ENCODE results near the gene BCAT1. TPM values are rescaled to one million over a fixed set of nuclear protein-coding genes. Genes with fewer than 3 reads are reported as not detected.

BCAT1 gene
- total RNA-seq, 1 experiment from 2014 or later, result 0.74 TPM

DNA sequence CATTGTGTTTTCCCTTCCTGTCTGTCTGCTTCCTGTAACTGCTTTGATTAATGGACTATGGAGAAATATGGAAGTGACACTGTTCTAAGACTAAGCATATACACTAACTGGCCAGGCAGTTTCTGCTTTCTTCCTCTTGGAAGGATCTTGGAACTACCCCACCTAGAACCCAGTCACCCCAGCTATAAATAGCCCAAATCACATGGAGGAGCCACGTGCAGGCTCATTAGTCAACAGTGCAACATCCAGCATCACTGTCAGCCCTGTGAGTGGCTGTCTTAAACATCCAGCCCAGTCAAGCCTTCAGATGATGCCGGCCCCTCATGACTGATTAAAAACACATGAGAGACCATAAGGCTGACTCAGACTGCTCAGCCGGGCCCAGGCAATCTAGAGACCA is 39.2 kb downstream of the BCAT1 start:
- no peak overlapping the region for H2AFZ ChIP-seq (ENCODE audit: low read depth, low read length, poor library complexity, severe bottlenecking)
- intact Hi-C loops (cut with micrococcal nuclease), result no loop called here
- no peak for ATAC-seq
- no peak for DNase-seq (ENCODE audit: low read depth, low spot score)
- no TSS peak for BruUV-seq (replicated peaks)
- no peaks in the 10 kb centered on the region for H3K79me2 ChIP-seq (ENCODE audit: insufficient read depth, low read length)
- ChIA-PET CTCF (no interaction called here), RAD21 (ENCODE audit: low non-redundant PET in 1 of 2, low total read pairs in 2 of 2, uncharacterized antibody in 2 of 2, unreplicated experiment in 2 of 2) (no interaction called here), POLR2A (no interaction called here)
- peaks cover 0 to 4% of the 10 kb centered on the region in 2 experiments; a peak in 1 of 4 replicates for H3K4me1 ChIP-seq (ENCODE audit: control insufficient read depth in 1 of 2, insufficient read depth in 2 of 2, low read length in 2 of 2)
- H4K20me1 ChIP-seq (ENCODE audit: insufficient read depth), result no peaks in the 10 kb centered on the region
- H3K36me3 ChIP-seq (ENCODE audit: control insufficient read depth in 1 of 2, insufficient read depth in 2 of 2, low read length in 2 of 2), result no peaks in the 10 kb centered on the region
- no peak overlapping the region for H3K27ac ChIP-seq (ENCODE audit: low read depth, low read length)
- H3K4me2 ChIP-seq (ENCODE audit: low read length), result no peak overlapping the region
- no peaks in the 10 kb centered on the region for H3K9me3 ChIP-seq (ENCODE audit: control insufficient read depth in 1 of 2, insufficient read depth in 1 of 2, low read depth in 1 of 2, low read length in 2 of 2)
- no peak overlapping the region for H3K4me3 ChIP-seq (replicated peaks in 1 of 2; ENCODE audit: low read depth in 1 of 2, low read length in 2 of 2)
- no peaks in the 10 kb centered on the region for H3K27me3 ChIP-seq (ENCODE audit: insufficient read depth, low read length)
- no peak for TF ChIP-seq POLR2AphosphoS5 (IDR thresholded peaks at IDR 0.05; ENCODE audit: low read depth, low read length)
- no peak for TF ChIP-seq ZNF274 (IDR thresholded peaks at IDR 0.05; ENCODE audit: low read depth, low read length)
- TF ChIP-seq EZH2phosphoT487 (IDR thresholded peaks at IDR 0.05; ENCODE audit: borderline replicate concordance), result no peak
- no peak for TF ChIP-seq JUND (IDR thresholded peaks at IDR 0.05)
- TF ChIP-seq FOSL1 (IDR thresholded peaks at IDR 0.05; ENCODE audit: low read depth), result no peak
- no peak for TF ChIP-seq CBX3 (IDR thresholded peaks at IDR 0.05; ENCODE audit: low read depth)
- TF ChIP-seq SRF (IDR thresholded peaks at IDR 0.05; ENCODE audit: low read depth), result no peak
- no peak for TF ChIP-seq RAD21 (IDR thresholded peaks at IDR 0.05; ENCODE audit: low read depth)
- no peak for TF ChIP-seq ZFX (IDR thresholded peaks at IDR 0.05)
- TF ChIP-seq, protein P1, sequence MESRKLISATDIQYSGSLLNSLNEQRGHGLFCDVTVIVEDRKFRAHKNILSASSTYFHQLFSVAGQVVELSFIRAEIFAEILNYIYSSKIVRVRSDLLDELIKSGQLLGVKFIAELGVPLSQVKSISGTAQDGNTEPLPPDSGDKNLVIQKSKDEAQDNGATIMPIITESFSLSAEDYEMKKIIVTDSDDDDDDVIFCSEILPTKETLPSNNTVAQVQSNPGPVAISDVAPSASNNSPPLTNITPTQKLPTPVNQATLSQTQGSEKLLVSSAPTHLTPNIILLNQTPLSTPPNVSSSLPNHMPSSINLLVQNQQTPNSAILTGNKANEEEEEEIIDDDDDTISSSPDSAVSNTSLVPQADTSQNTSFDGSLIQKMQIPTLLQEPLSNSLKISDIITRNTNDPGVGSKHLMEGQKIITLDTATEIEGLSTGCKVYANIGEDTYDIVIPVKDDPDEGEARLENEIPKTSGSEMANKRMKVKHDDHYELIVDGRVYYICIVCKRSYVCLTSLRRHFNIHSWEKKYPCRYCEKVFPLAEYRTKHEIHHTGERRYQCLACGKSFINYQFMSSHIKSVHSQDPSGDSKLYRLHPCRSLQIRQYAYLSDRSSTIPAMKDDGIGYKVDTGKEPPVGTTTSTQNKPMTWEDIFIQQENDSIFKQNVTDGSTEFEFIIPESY (IDR thresholded peaks at IDR 0.05; ENCODE audit: extremely low read depth, insufficient replicate concordance, low read length), result no peak
- TF ChIP-seq, protein P2, sequence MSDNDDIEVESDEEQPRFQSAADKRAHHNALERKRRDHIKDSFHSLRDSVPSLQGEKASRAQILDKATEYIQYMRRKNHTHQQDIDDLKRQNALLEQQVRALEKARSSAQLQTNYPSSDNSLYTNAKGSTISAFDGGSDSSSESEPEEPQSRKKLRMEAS (IDR thresholded peaks at IDR 0.05), result no peak
- TF ChIP-seq, protein P3, sequence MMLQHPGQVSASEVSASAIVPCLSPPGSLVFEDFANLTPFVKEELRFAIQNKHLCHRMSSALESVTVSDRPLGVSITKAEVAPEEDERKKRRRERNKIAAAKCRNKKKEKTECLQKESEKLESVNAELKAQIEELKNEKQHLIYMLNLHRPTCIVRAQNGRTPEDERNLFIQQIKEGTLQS (IDR thresholded peaks at IDR 0.05), result no peak
- no peak for TF ChIP-seq TCF7L2 (IDR thresholded peaks at IDR 0.05; ENCODE audit: borderline replicate concordance, extremely low read depth, insufficient read depth, insufficient read length)
- H3K9me2 ChIP-seq (ENCODE audit: insufficient read depth), result no peaks in the 10 kb centered on the region
- no peak overlapping the region for H3K9ac ChIP-seq (ENCODE audit: low read length)

All from HCT116 (cell line).